ENCODE results near the gene CAMKMT. TPM values are rescaled to one million over a fixed set of nuclear protein-coding genes. Genes with fewer than 3 reads are reported as not detected.
A peak's percentile ranks its signal among the peaks of the same experiment; 100 is the strongest.

CAMKMT gene
- total RNA-seq (2014; rRNA removed; shearing (Covaris generic)) (25.1 and 27.4 TPM in 2 replicates), total RNA-seq (2022) (25.7 and 26.8 TPM in 2 replicates), Bru-seq, nascent RNA (percentile 66 among the genes with signal in this experiment), BruChase-seq, experiment 1, labeled RNA remaining after a 6-hour chase (percentile 81 among the genes with signal in this experiment), BruChase-seq, experiment 2, labeled RNA remaining after a 2-hour chase (percentile 79 among the genes with signal in this experiment)
- long read RNA-seq, partial matches to known transcripts = 4 of 23 reads
- long read RNA-seq, other reads (novel, unspliced or antisense) = 17 of 23 reads

- Histone ChIP-seq H3K4me3 (ENCODE audit: low read depth, low read length, poor library complexity, severe bottlenecking) (peak within 1 kb of the TSS; percentile 82), H3K4me2 (ENCODE audit: low read length) (peak within 1 kb of the TSS; percentile 97), H3K27ac (ENCODE audit: low read depth, low read length, poor library complexity, severe bottlenecking) (peak within 1 kb of the TSS; percentile 64), H3K4me1 (ENCODE audit: insufficient read depth, low read length, poor library complexity, severe bottlenecking) (peaks cover 13% of the 10 kb centered on the region), H3K36me3 (ENCODE audit: insufficient read depth, low read length) (no peaks in the 10 kb centered on the region), H3K9me3 (ENCODE audit: low read length) (no peaks in the 10 kb centered on the region), H3K9me2 (ENCODE audit: insufficient read depth, low read length) (no peaks in the 10 kb centered on the region), H2AFZ (ENCODE audit: low read length) (peak within 1 kb of the TSS; percentile 92), H3K79me2 (ENCODE audit: insufficient read depth, low read depth, low read length) (peaks cover 41% of the 10 kb centered on the region; the same call in 1 of the 2 replicates), H4K20me1 (ENCODE audit: insufficient read depth, low read length) (0 out of 2 replicates have a peak, but pooled peaks cover 4% of the 10 kb centered on the region)
- peak; percentile 97 for DNase-seq (ENCODE audit: low spot score)
- no TSS peak for BruUV-seq (replicated peaks)
- TF ChIP-seq CTCF (conservative IDR thresholded peaks at IDR 0.05; ENCODE audit: low read length) = no peak
- TF ChIP-seq EZH2phosphoT487 (IDR thresholded peaks at IDR 0.05; ENCODE audit: borderline replicate concordance, low read depth, low read length) = no peak
- intact Hi-C loops (cut with micrococcal nuclease; ENCODE audit: unreplicated experiment) = loop anchor here (2.0 kb wide), 1 partner anchor 193 kb away; the partner anchor contains the start of gene PPM1B
- ChIA-PET CTCF (ENCODE audit: unreplicated experiment) (interaction anchor here (0.6 kb wide), 1 partner anchor 217 kb away, joined by 3 read pairs; no protein-coding TSS in a partner anchor), POLR2A (interaction anchor here (0.5 to 1.4 kb wide), 9 partner anchors 8 to 766 kb away, joined by 3 to 10 read pairs (median 4); partner anchors contain the start of gene THADA)
Observed at GRCh38 chr2:44361330-44362206, at the start of gene CAMKMT, which contains the start of gene PREPL. TSS of gene CAMKMT (plus strand) at chr2:44361947. TSS of gene PREPL (minus strand) at chr2:44361494. CDS start at chr2:44346342, 15,152 bp downstream.

GRCh38 chr2:44314362-44314761 lies 47.4 kb upstream of the CAMKMT start:
- H3K4me1 ChIP-seq (ENCODE audit: insufficient read depth, low read length, poor library complexity, severe bottlenecking) = no peaks in the 10 kb centered on the region
- H3K36me3 ChIP-seq (ENCODE audit: insufficient read depth, low read length) = peaks cover 29% of the 10 kb centered on the region
- intact Hi-C loops (cut with micrococcal nuclease; ENCODE audit: unreplicated experiment) = no loop called here
- H2AFZ ChIP-seq (ENCODE audit: low read length) = no peak overlapping the region
- peaks cover 18% of the 10 kb centered on the region for H3K9me3 ChIP-seq (ENCODE audit: low read length)
- ChIA-PET CTCF (ENCODE audit: unreplicated experiment) (no interaction called here), POLR2A (interaction anchor here (1.1 kb wide), 1 partner anchor 25 kb away, joined by 3 read pairs; no protein-coding TSS in a partner anchor)
- no peak for DNase-seq (ENCODE audit: low spot score)
- no peaks in the 10 kb centered on the region for H3K9me2 ChIP-seq (ENCODE audit: insufficient read depth, low read length)
- no TSS peak for BruUV-seq (replicated peaks)
- no peak overlapping the region for H3K4me3 ChIP-seq (ENCODE audit: low read depth, low read length, poor library complexity, severe bottlenecking)
- no peak for TF ChIP-seq CTCF (conservative IDR thresholded peaks at IDR 0.05; ENCODE audit: low read length)
- no peak for TF ChIP-seq EZH2phosphoT487 (IDR thresholded peaks at IDR 0.05; ENCODE audit: borderline replicate concordance, low read depth, low read length)
- no peaks in the 10 kb centered on the region for H4K20me1 ChIP-seq (ENCODE audit: insufficient read depth, low read length)
- no peaks in the 10 kb centered on the region for H3K79me2 ChIP-seq (ENCODE audit: insufficient read depth, low read depth, low read length)
- H3K27ac ChIP-seq (ENCODE audit: low read depth, low read length, poor library complexity, severe bottlenecking) = no peak overlapping the region
- H3K4me2 ChIP-seq (ENCODE audit: low read length) = no peak overlapping the region
